ENCODE results near the gene ANTXRL. TPM values are rescaled to one million over a fixed set of nuclear protein-coding genes. Genes with fewer than 3 reads are reported as not detected.
"Not testable (repeated sequence)": the region's sequence is repeated elsewhere in the genome, so short reads cannot be mapped to it uniquely, and the experiment has no call there.

The ANTXRL gene
- total RNA-seq, 1 experiment from 2014 or later = not detected

DNA sequence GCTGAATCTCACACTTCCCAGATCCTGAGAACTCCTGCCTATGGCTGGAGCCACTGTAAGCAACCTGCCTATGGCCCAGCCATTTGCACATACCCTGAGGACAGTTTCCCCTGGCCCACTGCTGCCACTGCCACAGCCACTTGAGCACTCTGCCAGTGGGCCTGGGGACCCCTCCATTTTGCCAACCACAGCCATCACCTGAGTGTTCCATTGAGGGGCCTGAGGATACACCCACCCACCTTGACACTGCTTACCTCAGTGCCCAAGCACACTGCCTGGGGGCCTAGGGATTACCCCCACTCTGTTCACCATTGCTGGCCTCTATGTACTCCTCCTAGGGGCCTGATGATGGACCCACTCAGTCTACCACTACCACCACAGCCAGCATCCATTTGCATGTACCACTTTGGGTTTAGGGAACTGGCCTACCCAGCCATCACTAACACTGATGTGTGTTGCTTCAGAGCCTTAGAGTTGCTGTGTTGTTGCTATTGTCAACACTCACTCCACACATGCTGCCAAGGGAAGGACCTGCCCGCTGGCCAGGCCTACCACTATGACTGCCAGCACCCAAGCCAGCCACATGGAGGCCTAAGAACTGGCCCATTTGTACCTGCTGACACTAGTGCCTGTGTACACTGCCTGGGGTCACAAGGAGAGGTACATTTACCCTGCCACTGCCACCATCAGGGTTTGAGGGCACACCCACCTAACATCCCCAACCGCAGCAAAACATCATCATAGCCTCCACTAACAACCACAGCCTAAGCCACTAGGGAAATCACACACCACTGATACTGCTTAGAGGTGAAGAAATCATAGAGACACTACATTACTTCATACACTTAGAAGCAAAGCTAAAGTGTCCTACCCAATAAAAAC lies 45.9 kb upstream of the ANTXRL start:
- Histone ChIP-seq H3K27ac (ENCODE audit: low read length) (no peak overlapping the region), H3K4me3 (ENCODE audit: low read depth in 2 of 2, low read length in 2 of 2) (no peak overlapping the region), H3K36me3 (ENCODE audit: control insufficient read depth, insufficient read depth, low read length) (no peaks in the 10 kb centered on the region), H3K27me3 (ENCODE audit: control insufficient read depth, insufficient read depth, low read length) (no peaks in the 10 kb centered on the region), H3K4me1 (ENCODE audit: control insufficient read depth, insufficient read depth, low read length) (no peaks in the 10 kb centered on the region), H3K9me3 (ENCODE audit: control insufficient read depth, insufficient read depth, low read depth, low read length) (peaks cover 4% of the 10 kb centered on the region; the same call in 1 of the 2 replicates)
- no peak for ATAC-seq
- intact Hi-C loops (cut with micrococcal nuclease; ENCODE audit: unreplicated experiment) (no loop called here), in situ Hi-C loops (cut with HindIII; ENCODE audit: low pct_unique_long_range_greater_than_20kb, low sequenced_read_pairs) (no loop called here)
- no TSS peak for BruUV-seq (replicated peaks)
- CTCF ChIA-PET = no interaction called here
- no peak for DNase-seq (ENCODE audit: low read depth, low spot score)
- POLR2A ChIA-PET = no interaction called here
- TF ChIP-seq SIN3A (IDR thresholded peaks at IDR 0.05; ENCODE audit: borderline replicate concordance, insufficient read depth, low read depth, low read length) (no peak), POLR2AphosphoS5 (IDR thresholded peaks at IDR 0.05; ENCODE audit: low read depth, low read length) (no peak), TCF7L2 (IDR thresholded peaks at IDR 0.05; ENCODE audit: low read depth, low read length) (no peak), CTCF (IDR thresholded peaks at IDR 0.05) (no peak)
- TF ChIP-seq, protein P1, sequence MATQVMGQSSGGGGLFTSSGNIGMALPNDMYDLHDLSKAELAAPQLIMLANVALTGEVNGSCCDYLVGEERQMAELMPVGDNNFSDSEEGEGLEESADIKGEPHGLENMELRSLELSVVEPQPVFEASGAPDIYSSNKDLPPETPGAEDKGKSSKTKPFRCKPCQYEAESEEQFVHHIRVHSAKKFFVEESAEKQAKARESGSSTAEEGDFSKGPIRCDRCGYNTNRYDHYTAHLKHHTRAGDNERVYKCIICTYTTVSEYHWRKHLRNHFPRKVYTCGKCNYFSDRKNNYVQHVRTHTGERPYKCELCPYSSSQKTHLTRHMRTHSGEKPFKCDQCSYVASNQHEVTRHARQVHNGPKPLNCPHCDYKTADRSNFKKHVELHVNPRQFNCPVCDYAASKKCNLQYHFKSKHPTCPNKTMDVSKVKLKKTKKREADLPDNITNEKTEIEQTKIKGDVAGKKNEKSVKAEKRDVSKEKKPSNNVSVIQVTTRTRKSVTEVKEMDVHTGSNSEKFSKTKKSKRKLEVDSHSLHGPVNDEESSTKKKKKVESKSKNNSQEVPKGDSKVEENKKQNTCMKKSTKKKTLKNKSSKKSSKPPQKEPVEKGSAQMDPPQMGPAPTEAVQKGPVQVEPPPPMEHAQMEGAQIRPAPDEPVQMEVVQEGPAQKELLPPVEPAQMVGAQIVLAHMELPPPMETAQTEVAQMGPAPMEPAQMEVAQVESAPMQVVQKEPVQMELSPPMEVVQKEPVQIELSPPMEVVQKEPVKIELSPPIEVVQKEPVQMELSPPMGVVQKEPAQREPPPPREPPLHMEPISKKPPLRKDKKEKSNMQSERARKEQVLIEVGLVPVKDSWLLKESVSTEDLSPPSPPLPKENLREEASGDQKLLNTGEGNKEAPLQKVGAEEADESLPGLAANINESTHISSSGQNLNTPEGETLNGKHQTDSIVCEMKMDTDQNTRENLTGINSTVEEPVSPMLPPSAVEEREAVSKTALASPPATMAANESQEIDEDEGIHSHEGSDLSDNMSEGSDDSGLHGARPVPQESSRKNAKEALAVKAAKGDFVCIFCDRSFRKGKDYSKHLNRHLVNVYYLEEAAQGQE (IDR thresholded peaks at IDR 0.05; ENCODE audit: insufficient read depth in 1 of 2, low read depth in 2 of 2, low read length in 1 of 2) = no peak

DNA sequence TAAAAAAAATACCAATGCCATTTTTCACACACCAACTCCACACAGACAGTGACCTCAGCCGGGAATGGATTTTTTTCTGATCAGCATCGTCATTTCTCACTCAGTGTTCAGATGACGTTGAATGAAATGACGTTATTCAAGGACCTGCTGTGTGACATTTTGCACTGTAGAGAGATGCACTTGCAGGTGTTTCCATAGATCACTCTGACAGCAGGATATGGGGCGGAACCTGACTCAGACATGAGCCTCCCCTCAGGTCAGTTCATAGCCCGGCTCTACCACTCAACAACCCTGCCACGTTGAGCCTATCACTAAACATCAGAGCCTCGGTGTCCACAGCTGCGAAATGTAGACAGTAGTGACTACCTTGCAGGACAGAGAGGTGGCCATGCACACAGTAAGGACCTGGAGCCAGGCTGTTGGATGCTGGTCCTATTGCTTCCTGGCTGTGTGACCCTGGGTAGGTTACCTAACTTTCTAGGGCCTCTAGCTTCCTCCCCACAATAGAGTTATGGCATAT lies 41.4 kb upstream of the ANTXRL start:
- Histone ChIP-seq H3K36me3 (ENCODE audit: control insufficient read depth, insufficient read depth, low read length) (no peaks in the 10 kb centered on the region), H3K4me1 (ENCODE audit: control insufficient read depth, insufficient read depth, low read length) (no peaks in the 10 kb centered on the region), H3K27ac (ENCODE audit: low read length) (no peak overlapping the region), H3K9me3 (ENCODE audit: control insufficient read depth, insufficient read depth, low read depth, low read length) (peaks cover 4% of the 10 kb centered on the region; the same call in 1 of the 2 replicates), H3K4me3 (ENCODE audit: low read depth in 2 of 2, low read length in 2 of 2) (no peak overlapping the region), H3K27me3 (ENCODE audit: control insufficient read depth, insufficient read depth, low read length) (no peaks in the 10 kb centered on the region)
- intact Hi-C loops (cut with micrococcal nuclease; ENCODE audit: unreplicated experiment) (no loop called here), in situ Hi-C loops (cut with HindIII; ENCODE audit: low pct_unique_long_range_greater_than_20kb, low sequenced_read_pairs) (no loop called here)
- ChIA-PET POLR2A (no interaction called here), CTCF (no interaction called here)
- DNase-seq (ENCODE audit: low read depth, low spot score) = no peak
- no TSS peak for BruUV-seq (replicated peaks)
- no peak for ATAC-seq
- TF ChIP-seq CTCF (IDR thresholded peaks at IDR 0.05) (no peak), SIN3A (IDR thresholded peaks at IDR 0.05; ENCODE audit: borderline replicate concordance, insufficient read depth, low read depth, low read length) (no peak), TCF7L2 (IDR thresholded peaks at IDR 0.05; ENCODE audit: low read depth, low read length) (no peak), POLR2AphosphoS5 (IDR thresholded peaks at IDR 0.05; ENCODE audit: low read depth, low read length) (no peak)
- TF ChIP-seq, protein P1 (IDR thresholded peaks at IDR 0.05; ENCODE audit: insufficient read depth in 1 of 2, low read depth in 2 of 2, low read length in 1 of 2) = no peak

DNA sequence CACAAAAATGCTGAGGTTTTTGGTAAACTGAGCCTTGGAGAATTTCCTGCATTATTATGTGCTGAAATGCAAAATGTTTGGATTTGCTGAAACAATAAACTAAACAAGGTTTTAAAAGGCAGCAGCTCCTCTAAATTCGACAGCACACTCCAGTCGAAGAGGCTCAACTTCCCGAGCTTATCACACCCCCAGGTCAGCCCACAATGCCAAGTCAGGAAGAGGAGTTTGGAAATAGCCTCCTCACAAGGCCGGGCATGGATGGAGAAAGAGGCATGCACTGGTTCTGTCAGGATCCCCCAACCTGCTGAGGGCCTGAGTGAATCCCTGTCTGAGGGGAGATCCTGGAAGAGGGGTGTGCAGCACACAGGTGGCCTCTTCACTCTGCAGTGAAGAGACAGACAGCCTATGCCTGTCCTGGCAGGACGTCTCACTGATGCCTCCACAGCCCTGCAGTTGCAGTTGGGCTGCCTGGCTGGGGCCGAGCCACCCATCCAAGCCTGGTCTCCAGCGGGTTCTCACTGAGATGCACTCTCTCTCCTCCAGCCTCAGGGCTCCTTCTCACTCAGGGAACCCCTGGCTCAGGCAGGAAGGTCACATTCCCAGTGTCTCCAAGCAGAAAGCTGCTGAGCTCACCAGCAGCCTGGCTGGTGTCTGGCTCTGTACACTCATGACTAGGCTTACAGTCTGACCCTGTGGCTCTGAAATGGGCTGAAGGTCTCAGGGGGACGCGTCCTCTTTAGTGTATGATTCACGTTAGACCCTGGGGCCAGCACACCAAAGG lies 40.2 kb upstream of the ANTXRL start:
- peak; percentile 55; the same call in 1 of the 2 replicates for ATAC-seq
- POLR2A ChIA-PET; H3K9me3 ChIP-seq (ENCODE audit: control insufficient read depth, insufficient read depth, low read depth, low read length); H3K27me3 ChIP-seq (ENCODE audit: control insufficient read depth, insufficient read depth, low read length); H3K4me1 ChIP-seq (ENCODE audit: control insufficient read depth, insufficient read depth, low read length); H3K36me3 ChIP-seq (ENCODE audit: control insufficient read depth, insufficient read depth, low read length); CTCF ChIA-PET; H3K27ac ChIP-seq (ENCODE audit: low read length); in situ Hi-C loops (cut with HindIII; ENCODE audit: low pct_unique_long_range_greater_than_20kb, low sequenced_read_pairs); DNase-seq (ENCODE audit: low read depth, low spot score); H3K4me3 ChIP-seq (ENCODE audit: low read depth in 2 of 2, low read length in 2 of 2); BruUV-seq (replicated peaks); intact Hi-C loops (cut with micrococcal nuclease; ENCODE audit: unreplicated experiment): not testable (repeated sequence)
